GM19397 (cell line): ENCODE data around the gene ZSCAN10.
"Not testable (repeated sequence)": the region's sequence is repeated elsewhere in the genome, so short reads cannot be mapped to it uniquely, and the experiment has no call there.

Experiments used
- ATAC-seq: cut with Tn5 transposase; IDR thresholded peaks from one replicate; pipeline ENCODE4 v1.9.1; 2021; ENCODE audit warnings: mild to moderate bottlenecking, moderate library complexity; ENCODE audit not compliant: unreplicated experiment

The ZSCAN10 gene

GRCh38 chr16:3098459-3099394 lies at the start of gene ZSCAN10:
Gene ZSCAN10, minus strand, starts transcription at chr16:3099294. Its CDS starts 6,357 bp downstream, at chr16:3092937.
- ATAC-seq, result no peak

GRCh38 chr16:3148256-3149192 lies 49.4 kb upstream of the ZSCAN10 start:
- ATAC-seq, result no peak

- no peak for ATAC-seq
These were observed 48.6 kb upstream of the ZSCAN10 start for GRCh38 chr16:3147757-3148104.

- ATAC-seq, result no peak
These were observed 48.1 kb upstream of the ZSCAN10 start for GRCh38 chr16:3147046-3147756.

GRCh38 chr16:3145660-3146059 lies 46.6 kb upstream of the ZSCAN10 start:
- ATAC-seq, result no peak

- no peak for ATAC-seq
These were observed 46.1 kb upstream of the ZSCAN10 start for GRCh38 chr16:3145151-3145550.

GRCh38 chr16:3144321-3144983 lies 45.4 kb upstream of the ZSCAN10 start:
- ATAC-seq, result no peak

GRCh38 chr16:3143598-3144320 lies 44.7 kb upstream of the ZSCAN10 start:
- ATAC-seq, result no peak

GRCh38 chr16:3143189-3143588 lies 44.1 kb upstream of the ZSCAN10 start:
- no peak for ATAC-seq

GRCh38 chr16:3142770-3143169 lies 43.7 kb upstream of the ZSCAN10 start:
- ATAC-seq, result no peak

- no peak for ATAC-seq
These were observed 43.2 kb upstream of the ZSCAN10 start for GRCh38 chr16:3142327-3142726.

- ATAC-seq, result no peak
These were observed 42.8 kb upstream of the ZSCAN10 start for GRCh38 chr16:3141781-3142311.

- no peak for ATAC-seq
These were observed 41.7 kb upstream of the ZSCAN10 start for GRCh38 chr16:3140603-3141427.

- ATAC-seq, result not testable (repeated sequence)
These were observed 40.5 kb upstream of the ZSCAN10 start for GRCh38 chr16:3139561-3139960.

GRCh38 chr16:3138823-3139426 lies 39.8 kb upstream of the ZSCAN10 start:
- no peak for ATAC-seq

- no peak for ATAC-seq
These were observed 39.2 kb upstream of the ZSCAN10 start for GRCh38 chr16:3138342-3138741.

GRCh38 chr16:3137267-3137666 lies 38.2 kb upstream of the ZSCAN10 start:
- ATAC-seq, result no peak

GRCh38 chr16:3135126-3135715 lies 36.1 kb upstream of the ZSCAN10 start:
- ATAC-seq, result no peak
